ENCODE measurements around the gene TMEM11. TPM values are rescaled to one million over a fixed set of nuclear protein-coding genes. Genes with fewer than 3 reads are reported as not detected.
"Not testable (repeated sequence)": the region's sequence is repeated elsewhere in the genome, so short reads cannot be mapped to it uniquely, and the experiment has no call there.

The TMEM11 gene
- total RNA-seq, 3 donors from 2014 or later, result 35.7 to 39.8 (median 35.7) TPM

DNA sequence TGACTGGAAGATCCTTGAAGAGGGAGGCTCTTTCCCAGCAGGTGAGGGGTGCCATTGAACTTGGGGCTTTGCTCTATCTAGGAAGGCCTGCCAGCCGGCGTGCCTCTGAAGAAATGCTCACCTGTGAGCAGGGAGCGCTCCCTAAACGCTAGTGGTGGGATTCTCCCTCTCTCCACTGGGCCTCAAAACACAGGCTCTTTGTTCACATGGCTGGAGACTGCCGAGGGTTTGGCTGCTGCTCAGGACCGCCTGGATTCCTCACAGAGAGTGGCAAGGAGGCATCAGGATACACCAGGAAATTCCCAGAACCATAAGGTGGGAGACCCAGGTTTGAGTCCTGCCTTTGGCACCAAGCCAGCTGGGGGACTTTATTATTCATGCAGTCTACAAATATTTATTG, 17.6 kb upstream of the TMEM11 start:
- no peak for ATAC-seq
- Mint-ChIP-seq H3K4me1 (ENCODE audit: low read depth) (no peaks in the 10 kb centered on the region), H3K9me3 (peaks cover 8% of the 10 kb centered on the region), H3K27me3 (ENCODE audit: low read depth) (no peaks in the 10 kb centered on the region), H3K36me3 (ENCODE audit: insufficient read depth) (peaks cover 6% of the 10 kb centered on the region), H3K4me3 (no peak overlapping the region)
- no peak for DNase-seq

DNA sequence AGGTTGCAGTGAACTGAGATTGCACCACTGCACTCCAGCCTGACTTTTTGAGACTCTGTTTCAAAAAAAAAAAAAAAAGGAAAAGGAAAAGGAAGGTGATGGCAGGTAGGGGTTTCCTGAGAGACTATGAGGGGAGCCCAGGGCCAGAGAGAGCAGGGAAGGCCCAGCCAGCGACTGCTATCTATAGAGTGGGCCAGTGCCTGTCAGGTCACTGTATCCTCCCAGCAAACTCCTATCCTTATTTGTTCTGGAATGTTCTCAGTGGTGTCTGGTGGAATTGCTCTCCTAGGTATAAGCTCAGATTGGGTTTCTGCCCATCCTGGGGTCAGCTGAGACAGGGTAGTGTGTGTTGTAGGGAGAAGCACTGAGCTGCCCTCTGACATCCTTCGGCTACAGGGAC, 14.9 kb upstream of the TMEM11 start:
- Mint-ChIP-seq H3K36me3 (ENCODE audit: insufficient read depth) (peaks cover 6% of the 10 kb centered on the region), H3K9me3 (peaks cover 8% of the 10 kb centered on the region), H3K4me1 (ENCODE audit: low read depth) (no peaks in the 10 kb centered on the region), H3K27me3 (ENCODE audit: low read depth) (no peaks in the 10 kb centered on the region), H3K4me3 (no peak overlapping the region)
- DNase-seq (no peak), ATAC-seq (no peak)

DNA sequence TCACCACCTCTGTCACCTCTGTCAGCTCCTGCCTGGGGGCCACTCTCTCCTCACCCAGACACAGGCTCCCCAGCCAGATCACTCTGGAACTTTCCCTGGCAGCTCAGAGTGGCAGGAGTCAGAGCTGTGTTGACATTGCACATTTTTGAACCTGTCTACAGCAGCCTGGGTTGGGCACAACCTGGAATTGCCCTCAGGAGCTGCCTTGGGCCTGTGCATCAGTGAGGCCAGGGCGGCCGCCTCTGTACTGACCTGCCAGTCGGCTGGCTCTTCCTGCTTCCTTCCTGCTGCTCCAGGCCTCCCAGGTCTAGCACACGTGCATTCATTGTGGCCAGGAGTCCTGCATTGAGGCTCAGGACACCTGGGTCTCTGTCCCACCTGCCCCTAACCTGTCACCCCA, 14.2 kb upstream of the TMEM11 start:
- no peaks in the 10 kb centered on the region for H3K4me1 Mint-ChIP-seq (ENCODE audit: low read depth)

DNA sequence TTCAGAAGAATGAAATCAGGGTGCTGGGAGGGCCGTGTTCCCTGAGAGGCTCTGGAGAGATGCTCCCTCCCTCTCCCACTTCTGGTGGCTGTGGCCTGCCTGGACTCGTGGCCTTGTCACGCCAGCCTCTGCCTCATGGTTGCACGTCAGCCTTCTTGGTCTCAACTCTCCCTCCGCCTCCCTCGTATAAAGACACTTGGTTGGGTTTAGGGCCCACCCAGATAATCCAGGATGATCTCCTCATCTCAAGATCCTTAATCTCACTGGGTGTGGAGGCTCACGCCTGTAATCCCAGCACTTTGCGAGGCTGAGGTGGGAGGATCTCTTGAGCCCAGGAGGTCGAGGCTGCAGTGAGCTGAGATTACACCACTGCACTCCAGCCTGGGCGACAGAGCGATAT, 13.3 kb upstream of the TMEM11 start:
- not testable (repeated sequence) for H3K4me3 Mint-ChIP-seq; ATAC-seq; H3K4me1 Mint-ChIP-seq (ENCODE audit: low read depth); H3K27me3 Mint-ChIP-seq (ENCODE audit: low read depth); H3K36me3 Mint-ChIP-seq (ENCODE audit: insufficient read depth); DNase-seq; H3K9me3 Mint-ChIP-seq

More for the DNA sequence above, 14.2 kb upstream of the TMEM11 start:
- H3K27me3 Mint-ChIP-seq (ENCODE audit: low read depth), result no peaks in the 10 kb centered on the region
- ATAC-seq (no peak), DNase-seq (no peak)
- peaks cover 6% of the 10 kb centered on the region for H3K36me3 Mint-ChIP-seq (ENCODE audit: insufficient read depth)
- H3K4me3 Mint-ChIP-seq, result no peak overlapping the region
- H3K9me3 Mint-ChIP-seq, result peaks cover 8% of the 10 kb centered on the region

DNA sequence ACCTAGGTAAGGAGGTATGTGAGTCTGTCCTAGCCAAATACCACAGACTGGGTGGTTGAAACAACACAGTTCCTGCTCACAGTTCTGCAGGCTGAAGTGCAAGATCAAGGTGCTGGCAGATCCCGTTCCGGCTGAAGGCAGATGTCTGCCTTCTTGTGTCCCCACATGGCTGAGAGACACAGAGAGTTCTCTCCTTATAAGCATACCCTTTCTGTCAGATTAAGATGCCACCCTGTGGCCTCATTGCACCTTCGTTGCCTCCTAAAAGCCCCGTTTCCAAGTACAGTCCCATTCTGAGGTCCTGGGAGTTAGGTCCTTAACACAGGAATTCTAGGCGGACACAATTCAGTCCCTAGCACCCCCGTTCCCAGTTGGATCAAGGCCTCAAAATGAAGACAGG, 9.1 kb upstream of the TMEM11 start:
- ATAC-seq, result no peak
- DNase-seq, result no peak
- Mint-ChIP-seq H3K9me3 (peaks cover 4% of the 10 kb centered on the region), H3K27me3 (ENCODE audit: low read depth) (no peaks in the 10 kb centered on the region), H3K36me3 (ENCODE audit: insufficient read depth) (peaks cover 14% of the 10 kb centered on the region), H3K4me1 (ENCODE audit: low read depth) (peaks cover 3% of the 10 kb centered on the region), H3K4me3 (no peak overlapping the region)

DNA sequence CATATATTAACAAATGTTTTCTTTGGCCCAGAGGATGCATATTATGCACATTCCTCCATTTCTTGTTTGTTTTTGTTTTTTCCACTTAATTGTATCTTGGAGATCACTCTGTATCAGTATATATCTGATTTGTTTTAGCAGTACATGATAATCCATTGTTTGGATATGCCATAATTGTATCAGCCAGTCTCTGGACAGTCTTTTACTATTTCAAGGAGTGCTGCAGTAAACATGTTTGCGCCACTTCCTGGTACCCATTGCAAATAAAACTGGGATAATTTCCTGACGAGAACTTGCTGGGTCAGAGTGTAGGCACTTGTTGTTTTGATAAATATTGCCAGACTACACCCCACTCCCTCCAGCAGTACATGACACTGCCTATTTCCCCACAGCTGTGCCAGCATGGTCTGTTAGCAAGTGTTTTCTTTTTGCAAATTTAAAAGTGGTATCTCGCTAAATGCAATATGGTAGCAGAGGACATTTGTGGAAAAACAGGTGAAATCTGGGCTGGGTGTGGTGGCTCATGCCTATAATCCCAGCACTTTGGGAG, 4.9 kb upstream of the TMEM11 start:
- Mint-ChIP-seq H3K9me3 (peaks cover 4% of the 10 kb centered on the region), H3K27me3 (ENCODE audit: low read depth) (no peaks in the 10 kb centered on the region), H3K4me1 (ENCODE audit: low read depth) (peaks cover 28% of the 10 kb centered on the region), H3K36me3 (ENCODE audit: insufficient read depth) (peaks cover 14% of the 10 kb centered on the region), H3K4me3 (no peak overlapping the region)
- no peak for DNase-seq
- ATAC-seq, result no peak

DNA sequence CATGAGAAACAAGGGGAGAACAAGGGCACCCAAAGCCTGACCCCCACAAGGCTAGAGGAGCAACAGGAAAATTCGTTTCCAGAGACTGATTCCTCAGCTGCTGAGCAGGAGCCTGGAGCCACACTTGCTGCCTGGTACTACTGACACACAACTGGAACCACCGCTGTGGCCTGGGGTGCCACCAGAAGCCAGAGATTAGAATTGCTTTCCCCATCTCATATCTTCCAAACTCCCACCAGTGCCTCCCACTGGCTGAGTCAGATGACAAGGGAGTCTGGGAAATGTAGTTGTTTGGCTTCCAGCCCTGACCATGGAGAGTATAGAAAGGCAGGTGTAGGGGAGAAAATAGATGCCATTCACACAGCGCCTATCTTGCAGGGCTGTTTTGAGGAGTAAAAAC, 4.1 kb upstream of the TMEM11 start:
- DNase-seq (no peak), ATAC-seq (no peak)
- Mint-ChIP-seq H3K4me1 (ENCODE audit: low read depth) (peaks cover 32% of the 10 kb centered on the region), H3K27me3 (ENCODE audit: low read depth) (no peaks in the 10 kb centered on the region), H3K36me3 (ENCODE audit: insufficient read depth) (peaks cover 14% of the 10 kb centered on the region), H3K4me3 (no peak overlapping the region), H3K9me3 (peaks cover 4% of the 10 kb centered on the region)

DNA sequence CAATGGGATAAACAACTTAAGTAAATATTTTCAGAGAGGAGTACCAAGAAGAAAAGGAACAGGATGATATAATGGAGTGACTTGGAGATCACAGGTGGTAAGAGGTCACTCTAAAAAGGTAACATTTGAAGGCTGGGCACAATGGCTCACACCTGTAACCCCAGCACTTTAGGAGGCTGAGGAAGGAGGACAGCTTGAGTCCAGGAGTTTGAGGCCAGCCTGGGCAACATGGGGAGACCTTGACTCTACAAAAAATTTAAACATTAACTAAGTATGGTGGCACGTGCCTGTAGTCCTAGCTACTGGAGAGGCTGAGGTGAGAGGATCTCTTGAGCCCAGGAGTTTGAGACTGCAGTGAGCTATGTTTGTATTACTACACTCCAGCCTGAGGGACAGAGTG, 3.4 kb upstream of the TMEM11 start:
- peaks cover 38% of the 10 kb centered on the region for H3K4me1 Mint-ChIP-seq (ENCODE audit: low read depth)
- peaks cover 4% of the 10 kb centered on the region for H3K9me3 Mint-ChIP-seq
- H3K4me3 Mint-ChIP-seq, result peak overlapping the region; percentile 46
- ATAC-seq, result no peak
- H3K27me3 Mint-ChIP-seq (ENCODE audit: low read depth), result no peaks in the 10 kb centered on the region
- no peak for DNase-seq
- peaks cover 11% of the 10 kb centered on the region for H3K36me3 Mint-ChIP-seq (ENCODE audit: insufficient read depth)

DNA sequence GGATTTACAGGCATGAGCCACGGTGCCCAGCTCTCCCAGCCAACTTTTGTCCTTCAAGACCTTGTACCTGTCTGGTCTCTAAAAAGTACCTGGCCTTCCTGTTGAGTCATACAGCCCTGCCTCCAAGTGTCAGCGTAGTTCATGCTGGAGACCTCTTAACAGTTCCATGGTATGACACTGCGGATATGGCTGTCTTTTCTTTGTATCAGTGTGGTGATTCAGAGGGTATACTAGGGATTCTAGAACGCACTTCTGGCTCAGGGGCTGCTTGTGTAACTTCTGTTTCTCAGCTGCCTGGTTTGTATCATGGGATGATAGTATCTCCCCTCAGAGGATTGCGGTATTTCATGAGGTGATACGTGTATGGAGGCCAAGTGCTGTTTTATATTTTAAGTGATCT, 2.0 kb upstream of the TMEM11 start:
- DNase-seq (no peak), ATAC-seq (no peak)
- peaks cover 52% of the 10 kb centered on the region for H3K4me1 Mint-ChIP-seq (ENCODE audit: low read depth)
- H3K36me3 Mint-ChIP-seq (ENCODE audit: insufficient read depth), result peaks cover 3% of the 10 kb centered on the region
- H3K9me3 Mint-ChIP-seq, result no peaks in the 10 kb centered on the region
- peak overlapping the region; percentile 94 for H3K4me3 Mint-ChIP-seq
- H3K27me3 Mint-ChIP-seq (ENCODE audit: low read depth), result no peaks in the 10 kb centered on the region

DNA sequence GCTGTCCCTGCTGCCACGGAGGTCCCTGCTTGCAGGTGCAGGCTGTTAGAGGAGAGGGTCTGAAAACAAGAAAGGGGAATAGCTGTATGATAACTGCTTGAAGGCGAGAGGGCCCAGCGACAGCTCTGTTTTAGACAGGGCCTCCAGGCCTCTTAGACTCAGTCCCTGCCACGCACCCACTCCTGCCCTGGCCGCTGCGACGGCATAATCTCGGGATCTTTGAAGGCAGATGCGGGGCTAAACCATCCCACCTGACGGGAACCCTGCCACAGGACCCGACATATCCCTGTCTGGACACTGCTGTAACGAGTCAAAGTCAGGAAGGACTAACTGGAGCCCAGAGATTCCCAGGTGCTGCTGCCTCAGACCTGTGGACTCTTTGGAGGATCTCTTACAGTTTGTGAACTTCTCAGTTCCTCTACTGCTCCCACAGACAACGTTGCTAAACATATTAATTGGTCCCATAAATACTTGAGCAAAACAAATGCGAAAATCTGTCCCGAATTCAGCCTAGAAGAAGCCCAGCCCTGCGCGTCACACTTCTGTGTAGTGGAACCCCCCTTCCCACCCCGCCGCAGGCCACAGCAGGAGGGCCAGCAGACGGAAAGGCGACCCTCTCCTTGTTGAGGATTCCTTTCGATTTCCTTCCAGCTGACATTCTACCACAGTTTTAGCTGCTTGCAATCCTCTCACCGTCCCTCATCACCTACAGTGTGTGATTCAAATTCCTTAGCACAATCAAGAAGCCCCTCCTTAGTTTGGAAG, 998 bp upstream of the TMEM11 start:
- DNase-seq (no peak), ATAC-seq (peak; percentile 0)
- no peaks in the 10 kb centered on the region for H3K9me3 Mint-ChIP-seq
- H3K4me3 Mint-ChIP-seq, result peak overlapping the region; percentile 94
- peaks cover 3% of the 10 kb centered on the region for H3K36me3 Mint-ChIP-seq (ENCODE audit: insufficient read depth)
- H3K4me1 Mint-ChIP-seq (ENCODE audit: low read depth), result peaks cover 61% of the 10 kb centered on the region
- H3K27me3 Mint-ChIP-seq (ENCODE audit: low read depth), result no peaks in the 10 kb centered on the region

DNA sequence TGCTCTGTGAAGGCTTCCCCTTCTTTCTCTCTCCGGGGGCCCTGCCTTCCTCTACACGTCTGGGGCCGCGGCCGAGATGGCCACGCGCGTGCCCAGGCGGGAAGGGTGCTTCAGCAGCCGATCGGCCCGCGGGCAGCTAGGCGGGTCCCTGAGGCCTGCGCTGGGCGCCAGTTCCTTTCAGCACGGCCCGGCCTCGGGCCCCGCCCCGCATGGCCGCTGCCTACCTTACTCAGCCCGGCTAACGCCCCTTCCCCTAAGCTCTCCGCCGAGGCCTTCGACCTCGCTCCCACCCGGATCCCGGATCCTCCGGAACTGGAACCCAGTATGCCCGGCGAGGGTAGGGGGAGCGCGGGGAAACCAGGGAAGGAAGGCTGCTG, 335 bp downstream of the TMEM11 start:
- Mint-ChIP-seq H3K9me3 (no peaks in the 10 kb centered on the region), H3K27me3 (ENCODE audit: low read depth) (no peaks in the 10 kb centered on the region), H3K4me1 (ENCODE audit: low read depth) (peaks cover 63% of the 10 kb centered on the region), H3K36me3 (ENCODE audit: insufficient read depth) (peaks cover 2% of the 10 kb centered on the region), H3K4me3 (peak overlapping the region; percentile 94)
- DNase-seq, result peak; percentile 14
- ATAC-seq, result peak; percentile 7 to 18

DNA sequence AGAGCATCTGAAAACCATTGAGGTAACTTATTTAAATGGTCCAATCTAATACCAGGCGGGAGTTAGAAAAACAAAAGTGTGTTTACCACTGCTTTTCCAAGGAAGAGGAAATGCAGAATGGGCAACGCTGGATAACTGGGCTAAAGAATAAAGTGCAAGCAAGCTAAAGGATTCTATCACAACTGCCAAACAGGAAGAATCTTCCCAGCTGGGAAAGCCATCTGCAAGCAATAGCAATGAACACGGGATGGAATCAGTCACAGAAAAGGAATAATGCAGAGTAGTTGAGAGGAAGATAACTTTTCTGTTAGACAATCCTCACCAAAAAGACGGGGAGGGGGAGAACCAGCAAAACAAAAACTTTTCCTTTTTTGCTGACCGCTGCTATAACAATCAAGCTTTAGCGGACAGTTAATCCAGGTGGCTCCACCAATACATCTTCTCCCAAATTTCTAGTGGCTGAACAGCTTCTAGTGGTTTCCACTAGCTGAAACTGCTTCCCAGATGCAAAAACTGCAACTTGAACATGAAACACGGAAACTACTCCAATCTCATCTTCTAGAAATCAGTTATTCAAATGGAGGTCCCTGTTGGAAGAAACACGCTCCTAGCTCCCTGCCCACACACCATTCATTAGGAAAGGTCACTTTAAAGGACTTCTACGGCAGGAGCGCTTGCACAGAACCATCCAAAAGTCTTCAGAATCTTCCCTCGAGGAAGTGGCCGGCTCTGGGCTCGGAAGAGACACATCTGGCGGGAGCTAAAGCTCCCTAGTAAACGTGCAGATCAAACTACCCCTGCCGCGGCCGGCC, 929 bp downstream of the TMEM11 start:
- Mint-ChIP-seq H3K36me3 (ENCODE audit: insufficient read depth) (peaks cover 1% of the 10 kb centered on the region), H3K27me3 (ENCODE audit: low read depth) (no peaks in the 10 kb centered on the region), H3K4me1 (ENCODE audit: low read depth) (peaks cover 60% of the 10 kb centered on the region), H3K9me3 (no peaks in the 10 kb centered on the region), H3K4me3 (peak overlapping the region; percentile 94)
- ATAC-seq (no peak), DNase-seq (no peak)

DNA sequence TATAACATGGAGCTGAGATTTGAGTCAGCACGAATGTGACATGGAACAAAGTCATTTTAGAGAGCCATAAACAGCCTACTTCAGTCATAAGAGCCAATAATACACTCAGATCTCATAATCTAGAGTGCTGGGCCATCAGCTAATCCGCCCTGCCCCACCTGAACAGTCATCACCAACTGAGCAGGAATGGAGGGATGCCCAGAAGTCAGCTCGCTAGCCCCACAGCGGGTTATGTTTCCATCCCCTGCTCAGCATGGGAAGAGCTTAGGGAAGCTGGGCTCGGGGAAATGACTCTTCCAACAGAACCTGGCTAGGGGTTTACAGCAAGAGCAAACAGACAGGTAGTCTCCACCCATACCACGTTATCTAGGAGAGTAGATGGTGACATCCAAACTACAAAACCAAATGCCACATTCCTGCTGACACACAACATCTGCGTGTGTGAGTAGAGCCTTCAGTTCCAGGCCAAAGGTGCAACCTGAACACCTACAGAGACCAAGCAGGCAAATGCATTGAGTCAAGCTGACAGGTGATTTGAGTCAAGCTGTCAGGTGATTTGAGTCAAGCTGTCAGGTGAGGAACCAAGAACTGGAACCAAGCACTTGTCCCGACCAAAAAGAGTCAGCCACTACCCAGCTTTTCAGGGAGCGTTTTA, 2.0 kb downstream of the TMEM11 start:
- H3K4me3 Mint-ChIP-seq, result peak overlapping the region; percentile 94
- H3K27me3 Mint-ChIP-seq (ENCODE audit: low read depth), result no peaks in the 10 kb centered on the region
- ATAC-seq, result no peak
- DNase-seq, result no peak
- peaks cover 1% of the 10 kb centered on the region for H3K36me3 Mint-ChIP-seq (ENCODE audit: insufficient read depth)
- no peaks in the 10 kb centered on the region for H3K9me3 Mint-ChIP-seq
- H3K4me1 Mint-ChIP-seq (ENCODE audit: low read depth), result peaks cover 58% of the 10 kb centered on the region

DNA sequence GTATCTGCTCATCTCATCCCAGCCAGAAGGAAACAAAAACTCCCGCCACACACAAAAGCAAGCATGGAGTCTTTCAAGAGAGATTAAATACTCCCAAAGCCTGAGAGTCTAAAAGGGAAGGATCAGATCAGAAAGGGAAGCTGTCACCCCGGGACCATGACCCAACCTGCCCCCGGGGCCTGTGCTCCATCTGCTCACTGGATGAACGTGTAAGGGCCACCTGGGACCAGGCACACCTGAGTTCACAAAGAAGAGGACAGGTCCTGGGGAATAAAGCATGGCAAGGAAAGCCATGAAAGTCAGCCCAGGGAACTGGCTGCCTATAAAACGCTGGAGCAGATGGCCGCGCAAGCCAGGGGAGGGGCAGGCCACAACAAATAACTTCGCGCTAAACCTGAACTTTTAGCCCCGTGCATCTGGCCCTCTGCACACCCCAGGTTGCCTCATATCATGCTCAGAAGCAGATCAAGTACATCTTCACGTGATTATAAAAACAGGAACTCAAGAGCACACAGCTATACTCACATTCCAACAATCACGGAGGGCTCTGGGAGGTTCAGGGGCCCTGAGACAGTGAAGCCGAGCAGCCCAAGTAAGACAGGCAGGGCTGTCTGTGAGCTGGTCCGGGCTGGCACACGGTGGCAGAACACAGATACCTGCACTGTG, 3.4 kb downstream of the TMEM11 start:
- Mint-ChIP-seq H3K4me1 (ENCODE audit: low read depth) (peaks cover 52% of the 10 kb centered on the region), H3K9me3 (no peaks in the 10 kb centered on the region), H3K27me3 (ENCODE audit: low read depth) (no peaks in the 10 kb centered on the region), H3K4me3 (no peak overlapping the region), H3K36me3 (ENCODE audit: insufficient read depth) (peaks cover 1% of the 10 kb centered on the region)
- DNase-seq (no peak), ATAC-seq (no peak)

Data from activated T-cell treated with anti-CD3 and anti-CD28 coated beads, Interleukin-2, amount 50 U/mL, for 4 hours (primary cell).